Measurements from ENCODE around the gene PAQR6.

PAQR6 gene

DNA sequence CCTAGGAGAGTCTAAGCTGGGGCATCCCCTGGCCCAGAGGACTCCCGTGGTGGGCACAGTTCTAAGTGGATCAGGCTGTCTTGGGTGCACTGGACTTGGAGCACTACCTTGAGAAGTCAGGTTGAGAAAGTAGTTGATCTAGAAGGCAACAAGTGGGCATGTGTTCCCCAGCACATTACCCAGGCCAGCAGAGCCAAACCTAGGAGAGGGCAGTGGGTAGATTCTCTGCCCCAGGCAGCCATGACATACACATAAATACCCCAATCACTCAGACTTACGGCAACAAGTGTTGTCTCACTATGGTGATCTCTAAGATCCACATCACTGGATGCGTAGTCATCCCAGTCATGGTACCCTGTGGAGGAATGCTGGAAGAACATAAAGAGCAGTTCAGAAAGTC is 36.6 kb downstream of the PAQR6 start:
- H3K4me3 ChIP-seq (ENCODE audit: low read depth, low read length) = no peak overlapping the region
- H3K36me3 ChIP-seq (ENCODE audit: control insufficient read depth, insufficient read depth, low read length) = no peaks in the 10 kb centered on the region
- peaks cover 4% of the 10 kb centered on the region for H3K79me2 ChIP-seq
- H3K27me3 ChIP-seq (ENCODE audit: control insufficient read depth, insufficient read depth, low read length) = no peaks in the 10 kb centered on the region
- H3K9ac ChIP-seq = no peak overlapping the region
- no peak overlapping the region for H2AFZ ChIP-seq
- no peaks in the 10 kb centered on the region for H3K9me3 ChIP-seq (ENCODE audit: control insufficient read depth, low read length)
- no peaks in the 10 kb centered on the region for H3K4me1 ChIP-seq
- H3K4me2 ChIP-seq (ENCODE audit: low read length) = no peak overlapping the region
- TF ChIP-seq, protein P1, sequence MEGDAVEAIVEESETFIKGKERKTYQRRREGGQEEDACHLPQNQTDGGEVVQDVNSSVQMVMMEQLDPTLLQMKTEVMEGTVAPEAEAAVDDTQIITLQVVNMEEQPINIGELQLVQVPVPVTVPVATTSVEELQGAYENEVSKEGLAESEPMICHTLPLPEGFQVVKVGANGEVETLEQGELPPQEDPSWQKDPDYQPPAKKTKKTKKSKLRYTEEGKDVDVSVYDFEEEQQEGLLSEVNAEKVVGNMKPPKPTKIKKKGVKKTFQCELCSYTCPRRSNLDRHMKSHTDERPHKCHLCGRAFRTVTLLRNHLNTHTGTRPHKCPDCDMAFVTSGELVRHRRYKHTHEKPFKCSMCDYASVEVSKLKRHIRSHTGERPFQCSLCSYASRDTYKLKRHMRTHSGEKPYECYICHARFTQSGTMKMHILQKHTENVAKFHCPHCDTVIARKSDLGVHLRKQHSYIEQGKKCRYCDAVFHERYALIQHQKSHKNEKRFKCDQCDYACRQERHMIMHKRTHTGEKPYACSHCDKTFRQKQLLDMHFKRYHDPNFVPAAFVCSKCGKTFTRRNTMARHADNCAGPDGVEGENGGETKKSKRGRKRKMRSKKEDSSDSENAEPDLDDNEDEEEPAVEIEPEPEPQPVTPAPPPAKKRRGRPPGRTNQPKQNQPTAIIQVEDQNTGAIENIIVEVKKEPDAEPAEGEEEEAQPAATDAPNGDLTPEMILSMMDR (IDR thresholded peaks at IDR 0.05) = no peak
- no peak overlapping the region for H3K27ac ChIP-seq

DNA sequence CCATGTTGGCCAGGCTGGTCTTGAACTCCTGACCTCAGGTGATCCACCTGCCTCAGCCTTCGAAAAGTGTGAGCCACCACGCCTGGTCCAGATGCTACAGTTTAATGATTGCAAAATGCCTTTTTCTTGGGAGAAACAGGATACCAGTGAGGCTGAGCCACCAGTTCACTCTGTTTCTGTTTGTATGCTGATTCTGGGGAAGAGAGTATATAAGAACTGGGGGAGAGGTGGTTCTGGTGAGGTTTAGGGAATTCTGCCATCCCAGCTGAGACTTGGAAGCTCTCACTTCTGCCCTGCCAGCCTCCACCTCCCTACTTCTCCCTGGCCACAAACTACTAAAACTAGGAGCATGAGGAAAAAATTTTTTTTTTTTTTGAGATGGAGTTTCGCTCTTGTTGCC is 43.2 kb downstream of the PAQR6 start:
- Histone ChIP-seq H2AFZ (no peak overlapping the region), H3K9ac (no peak overlapping the region), H3K9me3 (ENCODE audit: control insufficient read depth, low read length) (no peaks in the 10 kb centered on the region), H3K27me3 (ENCODE audit: control insufficient read depth, insufficient read depth, low read length) (no peaks in the 10 kb centered on the region), H3K4me1 (no peaks in the 10 kb centered on the region), H3K4me3 (ENCODE audit: low read depth, low read length) (no peak overlapping the region), H3K27ac (no peak overlapping the region), H3K79me2 (no peaks in the 10 kb centered on the region), H3K4me2 (ENCODE audit: low read length) (no peak overlapping the region), H3K36me3 (ENCODE audit: control insufficient read depth, insufficient read depth, low read length) (no peaks in the 10 kb centered on the region)
- TF ChIP-seq, protein P1 (IDR thresholded peaks at IDR 0.05) = no peak

DNA sequence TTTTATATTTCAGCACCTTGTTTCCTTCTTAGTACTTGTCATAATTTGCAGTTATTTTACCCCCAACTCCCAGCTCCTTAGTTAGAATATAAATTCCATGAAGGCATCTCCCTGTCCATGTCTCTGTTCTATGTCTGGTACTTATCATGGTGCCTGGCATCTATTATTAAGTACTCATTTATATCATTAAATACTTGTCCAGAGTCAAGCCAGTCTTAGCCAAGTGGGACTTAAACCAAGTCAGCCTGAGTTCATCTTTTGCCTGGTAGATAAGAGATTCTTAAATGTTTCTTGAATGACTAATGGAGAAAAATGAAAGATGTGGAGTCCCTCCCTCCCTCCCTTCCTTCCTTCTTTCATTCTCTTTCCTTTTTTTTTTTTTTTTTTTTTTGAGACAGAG is 44.5 kb downstream of the PAQR6 start:
- H3K4me1 ChIP-seq = no peaks in the 10 kb centered on the region
- H3K9me3 ChIP-seq (ENCODE audit: control insufficient read depth, low read length) = no peaks in the 10 kb centered on the region
- H3K4me3 ChIP-seq (ENCODE audit: low read depth, low read length) = no peak overlapping the region
- H3K9ac ChIP-seq = no peak overlapping the region
- no peak overlapping the region for H2AFZ ChIP-seq
- H3K27me3 ChIP-seq (ENCODE audit: control insufficient read depth, insufficient read depth, low read length) = no peaks in the 10 kb centered on the region
- TF ChIP-seq, protein P1 (IDR thresholded peaks at IDR 0.05) = no peak
- no peaks in the 10 kb centered on the region for H3K36me3 ChIP-seq (ENCODE audit: control insufficient read depth, insufficient read depth, low read length)
- no peak overlapping the region for H3K27ac ChIP-seq
- no peaks in the 10 kb centered on the region for H3K79me2 ChIP-seq
- no peak overlapping the region for H3K4me2 ChIP-seq (ENCODE audit: low read length)

DNA sequence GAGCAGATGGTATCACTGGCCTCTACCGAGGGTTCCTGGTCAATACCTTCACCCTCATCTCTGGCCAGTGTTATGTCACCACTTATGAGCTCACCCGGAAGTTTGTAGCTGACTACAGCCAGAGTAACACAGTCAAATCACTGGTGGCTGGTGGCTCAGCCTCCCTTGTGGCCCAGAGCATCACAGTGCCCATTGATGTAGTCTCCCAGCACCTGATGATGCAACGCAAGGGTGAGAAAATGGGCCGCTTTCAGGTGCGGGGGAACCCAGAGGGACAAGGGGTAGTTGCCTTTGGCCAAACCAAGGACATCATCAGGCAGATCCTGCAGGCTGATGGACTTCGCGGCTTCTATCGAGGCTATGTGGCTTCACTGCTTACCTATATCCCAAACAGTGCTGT is 47.8 kb downstream of the PAQR6 start:
- TF ChIP-seq, protein P1 (IDR thresholded peaks at IDR 0.05) = no peak
- H3K27me3 ChIP-seq (ENCODE audit: control insufficient read depth, insufficient read depth, low read length) = no peaks in the 10 kb centered on the region
- no peaks in the 10 kb centered on the region for H3K9me3 ChIP-seq (ENCODE audit: control insufficient read depth, low read length)
- H3K9ac ChIP-seq = no peak overlapping the region
- no peak overlapping the region for H3K4me2 ChIP-seq (ENCODE audit: low read length)
- no peak overlapping the region for H3K27ac ChIP-seq
- H2AFZ ChIP-seq = no peak overlapping the region
- peaks cover 14% of the 10 kb centered on the region for H3K79me2 ChIP-seq
- H3K4me3 ChIP-seq (ENCODE audit: low read depth, low read length) = no peak overlapping the region
- no peaks in the 10 kb centered on the region for H3K36me3 ChIP-seq (ENCODE audit: control insufficient read depth, insufficient read depth, low read length)
- no peaks in the 10 kb centered on the region for H3K4me1 ChIP-seq

DNA sequence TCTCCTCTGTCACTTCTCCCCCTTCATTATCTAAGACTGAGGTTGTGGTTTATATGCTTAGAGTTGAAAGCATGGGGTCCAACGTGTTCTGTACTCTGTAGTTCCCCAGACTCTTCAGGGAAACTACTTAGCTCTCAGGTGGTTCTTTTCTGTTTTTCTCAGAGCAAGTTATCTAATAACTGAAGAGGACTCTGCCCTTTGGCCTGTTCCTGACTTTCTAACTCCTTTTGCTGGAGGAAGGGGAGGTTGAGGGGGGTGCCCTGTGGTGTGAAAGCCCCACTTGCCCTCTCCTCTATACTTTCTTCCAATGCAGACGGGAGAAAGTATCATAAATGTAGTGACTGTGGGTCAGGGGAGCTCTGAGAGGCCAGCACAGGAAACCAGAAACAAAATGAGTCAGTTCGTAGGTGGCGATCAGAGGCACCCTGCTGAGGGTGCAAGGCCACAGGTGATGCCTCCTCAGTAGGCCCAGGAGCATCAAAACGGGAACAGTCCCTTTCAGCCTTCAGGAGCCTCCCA is 49.0 kb downstream of the PAQR6 start:
- no peak overlapping the region for H2AFZ ChIP-seq
- no peaks in the 10 kb centered on the region for H3K36me3 ChIP-seq (ENCODE audit: control insufficient read depth, insufficient read depth, low read length)
- H3K4me1 ChIP-seq = peaks cover 3% of the 10 kb centered on the region
- H3K9ac ChIP-seq = no peak overlapping the region
- no peaks in the 10 kb centered on the region for H3K27me3 ChIP-seq (ENCODE audit: control insufficient read depth, insufficient read depth, low read length)
- no peak overlapping the region for H3K27ac ChIP-seq
- H3K79me2 ChIP-seq = peaks cover 23% of the 10 kb centered on the region
- no peak overlapping the region for H3K4me3 ChIP-seq (ENCODE audit: low read depth, low read length)
- no peaks in the 10 kb centered on the region for H3K9me3 ChIP-seq (ENCODE audit: control insufficient read depth, low read length)
- TF ChIP-seq, protein P1 (IDR thresholded peaks at IDR 0.05) = no peak
- no peak overlapping the region for H3K4me2 ChIP-seq (ENCODE audit: low read length)
